HG03103 (cell line): ENCODE measurements around the gene LRRN4CL.
A peak's percentile ranks its signal among the peaks of the same experiment; 100 is the strongest.
"Not testable (repeated sequence)": the region's sequence is repeated elsewhere in the genome, so short reads cannot be mapped to it uniquely, and the experiment has no call there.

Source experiments
- ATAC-seq: cut with Tn5 transposase; IDR thresholded peaks from one replicate; pipeline ENCODE4 v1.9.1; 2021; ENCODE audit warnings: low read depth; ENCODE audit not compliant: unreplicated experiment

The LRRN4CL gene

GRCh38 chr11:62710001-62710345, 20.6 kb upstream of the LRRN4CL start:
- ATAC-seq = no peak

GRCh38 chr11:62709247-62710000, 20.1 kb upstream of the LRRN4CL start:
- peak; percentile 56 for ATAC-seq

GRCh38 chr11:62708793-62709192, 19.5 kb upstream of the LRRN4CL start:
- no peak for ATAC-seq

GRCh38 chr11:62708392-62708791, 19.1 kb upstream of the LRRN4CL start:
- ATAC-seq = no peak

GRCh38 chr11:62707277-62707861, 18.0 kb upstream of the LRRN4CL start, which contains the start of the genes BSCL2 and GNG3:
Gene BSCL2 (minus strand): TSS chr11:62707424. CDS start chr11:62707195, 229 bp downstream.
Gene GNG3 (plus strand): TSS chr11:62707676. CDS start chr11:62708296, 620 bp downstream.
- no peak for ATAC-seq

GRCh38 chr11:62706850-62707247, 17.5 kb upstream of the LRRN4CL start:
- no peak for ATAC-seq

GRCh38 chr11:62705880-62706849, 16.8 kb upstream of the LRRN4CL start:
- ATAC-seq = peak; percentile 56

GRCh38 chr11:62705413-62705812, 16.1 kb upstream of the LRRN4CL start:
- ATAC-seq = no peak

GRCh38 chr11:62703921-62704320, 14.6 kb upstream of the LRRN4CL start:
- ATAC-seq = not testable (repeated sequence)

GRCh38 chr11:62702246-62702645, 12.9 kb upstream of the LRRN4CL start:
- ATAC-seq = no peak

GRCh38 chr11:62694455-62695167, 5.3 kb upstream of the LRRN4CL start:
- ATAC-seq = no peak

- not testable (repeated sequence) for ATAC-seq
Measured at GRCh38 chr11:62693624-62694023, 4.3 kb upstream of the LRRN4CL start.

- no peak for ATAC-seq
Measured at GRCh38 chr11:62688491-62688890, 839 bp downstream of the LRRN4CL start.

GRCh38 chr11:62687508-62688396, 1.6 kb downstream of the LRRN4CL start:
- no peak for ATAC-seq

GRCh38 chr11:62682518-62682917, 6.8 kb downstream of the LRRN4CL start:
- no peak for ATAC-seq

- no peak for ATAC-seq
Measured at GRCh38 chr11:62680825-62681240, 8.5 kb downstream of the LRRN4CL start.

GRCh38 chr11:62678770-62679696, 10.3 kb downstream of the LRRN4CL start, which contains the start of gene UBXN1:
Gene UBXN1 (minus strand): TSS chr11:62679073. CDS start chr11:62678923, 150 bp downstream.
- ATAC-seq = no peak

GRCh38 chr11:62678433-62678769, 10.9 kb downstream of the LRRN4CL start:
- ATAC-seq = no peak
